K562 (cell line): ENCODE measurements around the gene LDLR. TPM values are rescaled to one million over a fixed set of nuclear protein-coding genes. Genes with fewer than 3 reads are reported as not detected.

Experiments used
- ATF1 ChIP-seq, 2 experiments: fragments of 450-650 bp in 1 of 2; IDR thresholded peaks; 2 replicates each; pipeline ENCODE4 v1.6.1; 2016; ENCODE audit warnings: missing compliant biosample characterization in 1 of 2, missing genetic modification characterization in 1 of 2
- BCOR ChIP-seq: fragments of 450-650 bp; IDR thresholded peaks from 2 replicates; pipeline ENCODE4 v1.6.1; 2016
- BHLHE40 ChIP-seq: IDR thresholded peaks from 2 replicates; pipeline ENCODE4 v1.6.1; 2011; ENCODE audit warnings: low read length, improper control_type of control experiment
- CREM ChIP-seq: IDR thresholded peaks from 2 replicates; pipeline ENCODE4 v1.6.1; 2014; ENCODE audit warnings: antibody characterized with exemption, low read depth
- DPF2 ChIP-seq: fragments of 450-650 bp; IDR thresholded peaks from 2 replicates; pipeline ENCODE4 v1.6.1; 2016
- HDAC1 ChIP-seq, 2 experiments: fragments of 450-650 bp; IDR thresholded peaks; 2 replicates each; pipeline ENCODE4 v1.6.1; 2016 to 2017; ENCODE audit warnings: inconsistent platforms in 1 of 2, mild to moderate bottlenecking in 1 of 2, moderate library complexity in 1 of 2
- HNRNPLL ChIP-seq: fragments of 200-400 bp; formaldehyde crosslinking; IDR thresholded peaks from 2 replicates; pipeline ENCODE4 v1.6.1; 2017; ENCODE audit warnings: low read length, low read depth, mild to moderate bottlenecking; ENCODE audit not compliant: poor library complexity, severe bottlenecking
- HNRNPUL1 ChIP-seq: fragments of 200-400 bp; formaldehyde crosslinking; IDR thresholded peaks from 2 replicates; pipeline ENCODE4 v1.6.1; 2017; ENCODE audit warnings: low read length
- IFI16 ChIP-seq: fragments of 250-450 bp; sonication (Bioruptor Pico); IDR thresholded peaks from 2 replicates; pipeline ENCODE4 v2.1.2; 2022; ENCODE audit warnings: mild to moderate bottlenecking, inconsistent platforms
- KDM1A ChIP-seq, 2 experiments: fragments of 450-650 bp; IDR thresholded peaks; 2 replicates each; pipeline ENCODE4 v1.6.1; 2016; ENCODE audit warnings: mild to moderate bottlenecking in 2 of 2
- KLF16 ChIP-seq: IDR thresholded peaks from 2 replicates; pipeline ENCODE4 v1.6.1; 2016; ENCODE audit warnings: antibody characterized with exemption
- MBD1 ChIP-seq: fragments of 250-450 bp; sonication (Bioruptor Pico); IDR thresholded peaks from 2 replicates; pipeline ENCODE4 v1.8.0; 2022; ENCODE audit warnings: inconsistent platforms
- MECOM ChIP-seq: fragments of 250-450 bp; sonication (Bioruptor Pico); IDR thresholded peaks from 2 replicates; pipeline ENCODE4 v1.8.0; 2022; ENCODE audit warnings: inconsistent platforms
- MEIS2 ChIP-seq: fragments of 450-650 bp; IDR thresholded peaks from 2 replicates; pipeline ENCODE4 v1.6.1; 2014; ENCODE audit warnings: mild to moderate bottlenecking; ENCODE audit not compliant: partially characterized antibody
- MTA3 ChIP-seq: fragments of 450-650 bp; formaldehyde crosslinking; IDR thresholded peaks from 2 replicates; pipeline ENCODE4 v1.6.1; 2017; ENCODE audit warnings: mild to moderate bottlenecking, borderline replicate concordance
- NFIC ChIP-seq: fragments of 450-650 bp; IDR thresholded peaks from 2 replicates; pipeline ENCODE4 v1.6.1; 2017; ENCODE audit warnings: mild to moderate bottlenecking, inconsistent platforms
- PPARD ChIP-seq: fragments of 250-450 bp; sonication (Bioruptor Pico); IDR thresholded peaks from 2 replicates; pipeline ENCODE4 v1.8.0; 2022; ENCODE audit warnings: inconsistent platforms, mild to moderate bottlenecking, moderate library complexity
- RBM25 ChIP-seq: fragments of 200-400 bp; formaldehyde crosslinking; IDR thresholded peaks from 2 replicates; pipeline ENCODE4 v1.6.1; 2018; ENCODE audit warnings: low read length, low read depth, moderate library complexity; ENCODE audit not compliant: severe bottlenecking
- RCOR1 ChIP-seq, 2 experiments: IDR thresholded peaks; 2 replicates each; pipeline ENCODE4 v1.6.1; 2012; ENCODE audit warnings: low read depth in 2 of 2, low read length in 2 of 2, borderline replicate concordance in 1 of 2, improper control_type of control experiment in 1 of 2
- SMAD4 ChIP-seq: fragments of 250-450 bp; sonication (Bioruptor Pico); conservative IDR thresholded peaks from 2 replicates; pipeline ENCODE4 v1.8.0; 2021; ENCODE audit warnings: inconsistent platforms, mild to moderate bottlenecking, moderate library complexity
- SRSF9 ChIP-seq: fragments of 200-400 bp; formaldehyde crosslinking; IDR thresholded peaks from 2 replicates; pipeline ENCODE4 v1.6.1; 2017; ENCODE audit warnings: low read depth, low read length, borderline replicate concordance
- TAF1 ChIP-seq: IDR thresholded peaks from 2 replicates; pipeline ENCODE4 v1.6.1; 2011; ENCODE audit warnings: mild to moderate bottlenecking, low read length, moderate library complexity; ENCODE audit not compliant: insufficient read depth, control insufficient read depth, severe bottlenecking; ENCODE audit errors: extremely low read depth
- ZEB2 ChIP-seq: fragments of 450-650 bp; IDR thresholded peaks from 2 replicates; pipeline ENCODE4 v1.6.1; 2016
- polyA plus RNA-seq, 8 experiments: library from polyadenylated mRNA; depleted of rRNA in 4 of 8; stranded (reverse) in 5 of 8; unstranded in 3 of 8; fragments of >200 nt; fragmentation: Nextera tagmentation in 2 of 8; fragmentation: Illumina TruSeq in 1 of 8; extraction: Ambion mirVana in 2 of 8; extraction: Trizol in 1 of 8; gene quantifications; 2 replicates each; pipeline versions ENCODE4 v1.2.1 to v1.2.3, GENCODE V29; 2011 to 2014; ENCODE audit warnings: inconsistent platforms in 1 of 8, missing spikeins in 1 of 8
- total RNA-seq, 7 experiments: library from RNA; depleted of rRNA in 6 of 7; stranded (reverse); fragments of >200 nt in 6 of 7; fragmentation: Illumina TruSeq in 2 of 7; extraction: Trizol in 2 of 7; gene quantifications; 2 replicates each; pipeline versions ENCODE4 v1.2.1 to v1.2.3, GENCODE V29; 2011 to 2021; ENCODE audit warnings: low replicate concordance in 1 of 7
- TF ChIP-seq, protein P1 (sequence below): fragments of 200-800 bp; sonication (Bioruptor generic); IDR thresholded peaks from 2 replicates; pipeline ENCODE4 v1.6.1; 2017; ENCODE audit warnings: missing genetic modification characterization, missing compliant biosample characterization
- TF ChIP-seq, protein P2 (sequence below): fragments of 450-650 bp; IDR thresholded peaks from 2 replicates; pipeline ENCODE4 v1.7.1; 2018; ENCODE audit warnings: mild to moderate bottlenecking, low read depth; ENCODE audit not compliant: partially characterized antibody

Gene LDLR
- total and polyA plus RNA-seq, 9 of the 15 experiments (the other 6 are each of a cell fraction or from before 2014, with no cell fraction given): 19.9 to 114 (median 56.3) TPM

DNA sequence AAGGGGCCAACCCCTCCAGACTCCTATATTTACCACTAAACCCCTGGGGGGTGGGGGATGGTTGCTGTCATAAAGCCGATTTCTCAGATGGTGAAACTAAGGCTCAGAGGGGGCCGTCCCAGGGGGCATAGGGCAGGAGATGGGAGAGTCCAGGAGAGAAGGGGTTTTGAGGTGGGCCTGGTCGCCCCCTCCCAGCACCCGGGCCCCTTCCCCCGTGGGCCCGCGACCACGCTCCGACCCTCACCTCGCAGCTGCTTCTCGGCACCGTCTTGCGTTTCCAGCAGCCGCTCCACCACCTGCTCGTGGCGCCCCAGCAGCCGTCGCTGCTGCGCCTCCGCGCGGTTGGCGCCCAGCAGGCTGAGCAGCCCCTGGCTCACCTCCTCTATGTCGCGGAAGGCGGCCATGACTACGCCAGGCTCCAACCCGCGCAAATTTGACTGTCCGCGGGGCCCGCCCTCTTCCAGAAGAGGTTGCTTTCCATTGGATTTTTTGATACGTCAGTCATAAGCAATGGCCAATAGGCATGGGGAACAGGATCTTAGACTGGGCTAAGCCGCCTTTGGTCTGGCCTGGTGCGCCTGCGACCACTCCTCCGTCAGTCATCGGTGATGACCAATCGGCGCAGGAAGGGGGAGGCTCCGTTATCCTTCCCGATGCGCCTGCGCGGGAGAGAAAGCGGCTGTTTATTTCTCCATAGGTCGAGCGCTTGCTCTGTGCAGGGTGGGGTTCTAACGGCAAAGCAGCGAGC, 66.3 kb downstream of the LDLR start, which contains the start of gene SPC24 (continued):
- TF ChIP-seq MBD1 (CRISPR knock-in tag) (no peak), HDAC1 (IDR thresholded peaks at IDR 0.05) (peak in 1 of 2 experiments; percentile 95; a peak in 3 of 4 replicates), HNRNPUL1 (no peak), ATF1 (CRISPR knock-in tag; IDR thresholded peaks at IDR 0.05) (no peak), ATF1 (tag; IDR thresholded peaks at IDR 0.05) (peak; percentile 88), HNRNPLL (peak; percentile 65), CREM (peak; percentile 72; the same call in 1 of the 2 replicates), MTA3 (peak; percentile 89; the same call in 1 of the 2 replicates), SRSF9 (no peak), MECOM (CRISPR knock-in tag) (no peak), MEIS2 (peak; percentile 95), TAF1 (peak; percentile 98), BHLHE40 (no peak), ZEB2 (no peak), RCOR1 (IDR thresholded peaks at IDR 0.05; ENCODE audit: borderline replicate concordance in 1 of 2, low read depth in 2 of 2, low read length in 2 of 2) (no peak), KDM1A (IDR thresholded peaks at IDR 0.05) (peak in 1 of 2 experiments; percentile 65; a peak in 2 of 4 replicates), RBM25 (peak; percentile 47), BCOR (no peak), IFI16 (CRISPR knock-in tag) (0 out of 2 replicates have a peak, but pooled peaks have one; percentile 43), KLF16 (peak; percentile 89), NFIC (peak; percentile 59), PPARD (CRISPR knock-in tag) (no peak), DPF2 (no peak; the same call in 1 of the 2 replicates), SMAD4 (CRISPR knock-in tag) (peak; percentile 29)
- TF ChIP-seq, protein P1, sequence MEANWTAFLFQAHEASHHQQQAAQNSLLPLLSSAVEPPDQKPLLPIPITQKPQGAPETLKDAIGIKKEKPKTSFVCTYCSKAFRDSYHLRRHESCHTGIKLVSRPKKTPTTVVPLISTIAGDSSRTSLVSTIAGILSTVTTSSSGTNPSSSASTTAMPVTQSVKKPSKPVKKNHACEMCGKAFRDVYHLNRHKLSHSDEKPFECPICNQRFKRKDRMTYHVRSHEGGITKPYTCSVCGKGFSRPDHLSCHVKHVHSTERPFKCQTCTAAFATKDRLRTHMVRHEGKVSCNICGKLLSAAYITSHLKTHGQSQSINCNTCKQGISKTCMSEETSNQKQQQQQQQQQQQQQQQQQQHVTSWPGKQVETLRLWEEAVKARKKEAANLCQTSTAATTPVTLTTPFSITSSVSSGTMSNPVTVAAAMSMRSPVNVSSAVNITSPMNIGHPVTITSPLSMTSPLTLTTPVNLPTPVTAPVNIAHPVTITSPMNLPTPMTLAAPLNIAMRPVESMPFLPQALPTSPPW: peak; percentile 30
- TF ChIP-seq, protein P2, sequence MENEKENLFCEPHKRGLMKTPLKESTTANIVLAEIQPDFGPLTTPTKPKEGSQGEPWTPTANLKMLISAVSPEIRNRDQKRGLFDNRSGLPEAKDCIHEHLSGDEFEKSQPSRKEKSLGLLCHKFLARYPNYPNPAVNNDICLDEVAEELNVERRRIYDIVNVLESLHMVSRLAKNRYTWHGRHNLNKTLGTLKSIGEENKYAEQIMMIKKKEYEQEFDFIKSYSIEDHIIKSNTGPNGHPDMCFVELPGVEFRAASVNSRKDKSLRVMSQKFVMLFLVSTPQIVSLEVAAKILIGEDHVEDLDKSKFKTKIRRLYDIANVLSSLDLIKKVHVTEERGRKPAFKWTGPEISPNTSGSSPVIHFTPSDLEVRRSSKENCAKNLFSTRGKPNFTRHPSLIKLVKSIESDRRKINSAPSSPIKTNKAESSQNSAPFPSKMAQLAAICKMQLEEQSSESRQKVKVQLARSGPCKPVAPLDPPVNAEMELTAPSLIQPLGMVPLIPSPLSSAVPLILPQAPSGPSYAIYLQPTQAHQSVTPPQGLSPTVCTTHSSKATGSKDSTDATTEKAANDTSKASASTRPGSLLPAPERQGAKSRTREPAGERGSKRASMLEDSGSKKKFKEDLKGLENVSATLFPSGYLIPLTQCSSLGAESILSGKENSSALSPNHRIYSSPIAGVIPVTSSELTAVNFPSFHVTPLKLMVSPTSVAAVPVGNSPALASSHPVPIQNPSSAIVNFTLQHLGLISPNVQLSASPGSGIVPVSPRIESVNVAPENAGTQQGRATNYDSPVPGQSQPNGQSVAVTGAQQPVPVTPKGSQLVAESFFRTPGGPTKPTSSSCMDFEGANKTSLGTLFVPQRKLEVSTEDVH: peak; percentile 86
